Caki2 (cell line): ENCODE data around the gene GAS7. TPM values are rescaled to one million over a fixed set of nuclear protein-coding genes. Genes with fewer than 3 reads are reported as not detected.
"Not testable (repeated sequence)": the region's sequence is repeated elsewhere in the genome, so short reads cannot be mapped to it uniquely, and the experiment has no call there.

Source experiments
- DNase-seq: peaks from one replicate; pipeline ENCODE4 v3.0.0-alpha.2; 2015; ENCODE audit warnings: low read depth
- in situ Hi-C: cut with HindIII; loops from 2 replicates; pipeline ENCODE4 v1.10.0; 2016; ENCODE audit warnings: low sequenced_read_pairs, low pct_unique_long_range_greater_than_20kb, mixed read lengths
- total RNA-seq: library from RNA; depleted of rRNA; stranded (reverse); fragments of >200 nt; shearing (Covaris generic); gene quantifications from 2 replicates; pipeline ENCODE4 v1.2.3, GENCODE V29; 2014; ENCODE audit warnings: low replicate concordance

The GAS7 gene
- total RNA-seq, 1 experiment from 2014 or later = not detected

DNA sequence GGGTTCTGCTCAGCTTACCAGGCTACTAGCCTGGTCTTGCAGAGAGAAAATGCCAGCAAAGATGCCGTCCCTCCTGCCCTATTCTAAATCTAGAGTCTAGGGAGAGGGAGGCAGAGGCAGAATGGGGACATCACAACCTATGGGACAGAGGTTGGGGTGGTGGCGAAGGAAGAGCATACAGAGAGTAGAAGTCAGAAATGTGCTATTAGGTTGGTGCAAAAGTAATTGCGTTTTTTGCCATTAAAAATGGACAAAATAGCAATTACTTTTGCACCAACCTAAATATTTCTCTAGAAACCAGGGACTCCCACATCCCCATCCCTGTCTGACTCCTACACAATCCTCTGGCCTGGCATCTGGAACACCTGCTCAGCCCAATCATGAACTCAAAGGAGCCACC lies 127.7 kb downstream of the GAS7 start:
- no peak for DNase-seq
- in situ Hi-C loops = no loop called here

DNA sequence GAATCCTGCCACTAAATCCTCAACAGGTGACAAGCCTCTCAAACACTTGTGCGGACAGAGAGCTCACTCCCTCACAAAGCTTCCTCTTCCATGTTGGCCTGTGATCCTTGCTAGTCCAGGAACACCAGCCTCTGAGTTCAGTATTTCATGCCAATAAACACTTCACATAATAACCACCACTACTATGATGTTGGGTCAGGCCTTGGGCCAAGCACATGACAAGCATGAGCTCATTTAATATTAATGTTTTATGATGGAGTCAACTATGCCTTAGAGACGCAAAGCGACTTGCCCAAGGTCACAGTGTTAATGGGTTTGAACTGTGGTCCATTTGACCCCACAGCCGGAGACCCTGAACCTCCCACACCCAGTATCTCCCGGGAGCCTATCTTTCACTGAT lies 129.1 kb downstream of the GAS7 start:
- in situ Hi-C loops = no loop called here
- DNase-seq = no peak

DNA sequence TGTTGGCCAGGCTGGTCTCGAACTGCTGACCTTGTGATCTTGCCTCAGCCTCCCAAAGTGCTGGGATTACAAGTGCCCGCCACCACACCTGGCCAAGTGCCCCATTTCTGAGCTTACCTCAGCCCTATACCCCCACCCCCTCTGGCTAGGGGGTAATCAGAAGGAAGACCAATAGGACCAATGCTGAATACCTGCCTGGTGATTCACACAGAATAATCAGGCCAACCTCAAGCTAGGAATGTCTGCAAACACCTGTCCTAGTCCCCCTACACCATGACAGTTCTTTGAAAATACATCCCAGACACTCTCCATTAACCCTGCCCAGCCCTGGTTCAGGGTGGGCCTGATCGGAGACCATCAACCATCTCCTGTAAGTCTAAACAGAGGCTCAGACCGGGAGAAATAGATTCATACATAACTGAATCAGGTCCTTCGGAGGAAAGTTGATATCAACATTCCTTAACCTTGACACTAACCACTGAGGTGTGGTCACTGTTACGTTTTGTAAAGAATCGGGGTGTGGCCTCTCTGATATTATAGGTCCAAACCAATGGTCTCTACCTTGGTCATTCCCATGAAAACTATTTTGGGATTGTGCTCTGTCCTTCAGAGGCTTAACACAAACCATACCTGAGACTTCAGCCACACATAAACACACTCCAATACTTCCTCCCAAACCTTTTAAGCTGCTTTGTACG lies 130.8 kb downstream of the GAS7 start:
- DNase-seq = no peak

DNA sequence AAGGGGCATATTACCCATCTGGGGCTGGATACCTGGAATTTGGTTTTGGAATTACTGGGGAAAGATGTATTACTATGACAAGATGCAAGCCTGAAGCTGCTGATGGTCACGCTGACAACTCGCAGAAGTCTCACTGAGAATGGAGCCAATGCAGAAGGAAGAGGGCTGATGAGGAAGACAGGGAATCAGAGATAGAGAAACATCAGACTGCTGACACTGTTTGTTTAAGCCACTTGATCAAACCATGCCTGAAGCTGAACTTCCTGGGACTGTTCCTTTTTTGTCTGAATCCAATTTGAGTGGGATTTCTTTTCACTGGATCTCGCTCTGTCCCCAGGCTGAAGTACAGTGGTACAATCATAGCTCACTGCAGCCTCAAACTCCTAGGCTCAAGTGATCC lies 133.9 kb downstream of the GAS7 start:
- no peak for DNase-seq
- in situ Hi-C loops = no loop called here

More for the DNA sequence above, 130.8 kb downstream of the GAS7 start:
- in situ Hi-C loops = no loop called here

DNA sequence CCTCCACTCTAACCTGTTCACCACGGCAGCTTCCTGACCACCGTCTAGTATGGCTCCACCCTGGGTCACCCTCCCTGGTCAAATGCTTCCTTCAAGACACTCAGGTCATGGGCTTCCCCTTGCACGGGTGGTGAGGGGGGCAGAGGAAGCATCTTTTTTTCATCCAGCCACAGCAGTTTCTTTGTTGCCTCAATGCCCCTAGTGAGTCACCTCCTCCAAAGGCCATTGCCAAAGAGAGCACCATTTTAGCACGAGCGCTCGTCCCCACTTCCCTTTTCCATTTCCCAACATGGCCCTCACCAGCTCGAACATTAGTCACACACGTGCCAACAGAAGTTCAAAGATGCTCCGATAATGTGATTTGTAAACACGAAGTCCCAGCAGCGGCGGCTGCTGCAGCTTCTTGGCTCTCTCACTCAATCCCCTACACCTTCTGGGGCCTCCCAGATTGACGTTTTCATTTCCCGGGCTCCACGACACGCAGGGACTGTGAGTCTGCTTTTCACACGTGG lies 134.6 kb downstream of the GAS7 start:
- no peak for DNase-seq
- in situ Hi-C loops = no loop called here

DNA sequence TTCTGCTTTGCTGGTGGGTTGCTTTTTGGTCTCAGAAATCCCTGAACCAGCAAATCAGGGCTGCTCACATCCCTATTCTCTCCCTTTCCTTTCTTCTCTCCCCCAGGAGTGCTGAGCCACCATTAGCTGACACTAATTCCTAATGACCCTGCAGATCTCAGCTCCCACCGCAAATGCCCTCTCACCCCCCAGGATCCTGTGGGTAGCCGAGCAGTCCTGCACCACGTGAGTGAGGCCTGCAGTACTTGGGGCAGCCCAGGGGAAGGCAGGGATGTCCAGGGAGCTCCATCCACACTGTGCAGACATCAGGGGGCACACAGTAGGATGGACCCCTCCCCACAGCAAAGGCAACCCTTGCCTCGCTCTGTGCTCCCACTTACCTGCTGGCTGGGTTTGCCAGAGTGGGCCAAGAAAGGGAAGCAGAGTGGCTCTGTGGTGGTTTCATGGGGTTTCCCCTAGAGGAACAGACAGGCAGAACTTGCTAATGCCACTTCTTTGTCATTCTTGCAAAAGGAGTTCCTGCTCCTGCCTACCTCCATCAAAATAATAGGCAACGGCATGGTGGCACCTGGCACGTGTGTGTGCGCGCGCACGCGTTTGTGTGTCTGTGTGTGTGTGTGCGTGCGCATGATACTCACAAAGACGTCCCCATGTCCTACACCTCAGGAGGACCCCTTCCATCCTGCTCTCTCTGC lies 135.6 kb downstream of the GAS7 start:
- in situ Hi-C loops = no loop called here
- DNase-seq = no peak

DNA sequence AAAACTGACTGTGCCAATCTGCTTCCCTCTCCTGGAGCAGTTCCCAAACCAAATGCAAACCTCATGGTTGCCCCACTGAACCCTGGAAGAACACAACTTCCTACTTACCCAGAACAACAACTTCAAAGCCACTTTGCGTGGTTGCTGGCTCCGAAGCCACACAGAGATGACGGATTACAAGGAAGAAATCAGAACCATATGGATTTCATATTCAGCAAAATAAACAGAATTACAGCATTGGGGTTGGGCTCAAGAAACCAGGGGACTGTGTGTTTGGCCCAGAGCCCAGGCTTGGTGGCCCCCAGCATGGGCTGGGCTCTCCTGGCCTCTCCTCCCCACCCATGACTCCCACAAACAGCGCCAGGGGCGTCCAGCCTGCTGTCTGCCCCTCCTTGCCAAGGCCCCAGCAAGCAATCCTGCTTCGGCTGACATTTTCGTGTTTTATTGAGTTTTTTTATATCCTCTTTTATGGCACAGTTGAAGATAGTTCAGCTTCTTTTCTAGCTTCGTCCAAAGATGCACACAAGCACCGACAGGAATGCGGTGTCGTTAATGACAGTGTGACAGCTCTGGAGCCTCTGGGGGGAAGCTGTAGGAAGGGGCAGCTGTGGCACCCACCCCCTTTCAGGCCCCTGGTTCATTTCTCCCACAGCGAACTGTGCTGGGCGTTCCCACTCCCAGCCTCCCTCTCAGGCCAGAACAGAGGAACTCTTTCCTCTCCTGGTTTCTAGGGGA lies 137.1 kb downstream of the GAS7 start:
- no peak for DNase-seq
- in situ Hi-C loops = no loop called here

DNA sequence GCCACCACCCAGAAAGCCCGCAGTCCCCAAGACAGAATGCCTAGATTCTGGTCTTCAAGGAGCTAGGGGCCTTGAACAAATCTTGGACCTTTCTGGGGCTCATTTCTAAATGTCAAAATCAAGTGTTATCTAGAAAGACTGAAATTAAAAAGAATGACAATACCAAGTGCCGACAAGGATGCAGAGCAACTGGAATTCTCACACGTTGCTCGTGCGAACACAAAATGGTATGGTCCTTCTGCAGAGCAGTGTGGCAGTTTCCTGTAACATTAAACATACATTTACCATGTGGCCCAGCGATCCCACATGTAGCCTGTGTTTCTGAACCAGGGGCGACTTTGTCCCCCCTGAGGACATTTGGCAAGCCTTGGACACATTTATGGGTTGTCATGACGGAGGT lies 137.9 kb downstream of the GAS7 start:
- in situ Hi-C loops = no loop called here

DNA sequence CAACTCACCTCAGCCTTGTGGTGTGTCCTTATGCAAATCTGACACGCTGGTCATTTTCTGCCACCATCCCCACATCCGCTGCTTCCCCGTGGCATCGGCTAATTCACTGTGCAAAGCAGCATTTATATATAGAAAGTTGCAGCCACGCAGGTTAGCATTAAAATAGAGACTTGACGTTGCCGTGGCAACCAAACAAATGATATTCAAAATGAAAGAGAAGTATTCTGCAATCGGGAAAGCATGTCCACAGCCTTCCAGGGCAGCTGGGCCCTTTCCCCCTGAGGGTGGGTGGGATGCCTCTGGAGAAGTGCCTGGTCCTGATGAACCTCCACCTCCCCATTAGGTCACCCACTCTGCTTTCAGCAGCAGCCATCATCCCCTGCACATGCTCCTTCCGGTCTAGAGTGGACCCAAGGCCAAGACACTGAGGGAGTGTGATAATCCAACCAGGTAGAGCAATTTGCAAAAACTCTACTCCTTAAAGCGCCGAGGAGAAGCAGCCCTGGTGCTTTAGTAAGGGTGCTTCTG lies 138.7 kb downstream of the GAS7 start:
- in situ Hi-C loops = no loop called here
- no peak for DNase-seq

More for the DNA sequence above, 137.9 kb downstream of the GAS7 start:
- no peak for DNase-seq

DNA sequence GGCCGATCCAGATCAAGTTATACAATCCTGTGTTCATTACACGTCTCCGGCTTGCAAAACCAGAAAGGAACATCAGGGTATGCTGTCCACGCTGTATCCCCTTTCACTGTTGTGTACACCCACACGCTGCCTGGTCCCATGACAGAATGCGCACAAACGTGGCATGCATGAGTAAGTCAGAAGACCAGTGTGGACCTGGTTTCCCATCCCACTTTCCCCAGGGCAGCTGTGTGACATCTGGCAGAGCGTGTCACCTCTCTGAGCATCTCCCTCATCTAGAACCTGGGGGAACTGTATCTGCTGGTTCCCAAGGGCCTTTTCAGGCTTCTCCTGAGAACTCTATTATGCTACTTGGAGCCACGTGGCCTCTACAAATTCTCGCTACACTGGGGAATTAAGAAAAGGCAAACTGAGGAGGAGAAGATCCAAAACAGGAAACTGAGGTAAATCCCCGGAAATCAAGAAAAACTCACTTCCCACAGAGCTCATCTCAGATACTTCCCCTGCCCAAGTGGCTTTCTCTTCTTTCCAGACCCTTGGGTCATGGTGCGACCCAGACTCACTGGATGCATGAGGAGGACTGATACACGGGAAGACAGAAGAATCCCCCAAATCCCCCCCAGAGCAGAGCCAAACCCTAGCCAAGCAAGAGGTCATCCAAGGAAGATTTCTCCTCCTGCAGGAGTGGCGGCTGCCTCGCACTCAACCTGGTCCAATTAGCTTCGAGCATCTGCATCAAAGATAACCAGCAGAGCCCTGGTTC lies 139.3 kb downstream of the GAS7 start:
- in situ Hi-C loops = no loop called here

DNA sequence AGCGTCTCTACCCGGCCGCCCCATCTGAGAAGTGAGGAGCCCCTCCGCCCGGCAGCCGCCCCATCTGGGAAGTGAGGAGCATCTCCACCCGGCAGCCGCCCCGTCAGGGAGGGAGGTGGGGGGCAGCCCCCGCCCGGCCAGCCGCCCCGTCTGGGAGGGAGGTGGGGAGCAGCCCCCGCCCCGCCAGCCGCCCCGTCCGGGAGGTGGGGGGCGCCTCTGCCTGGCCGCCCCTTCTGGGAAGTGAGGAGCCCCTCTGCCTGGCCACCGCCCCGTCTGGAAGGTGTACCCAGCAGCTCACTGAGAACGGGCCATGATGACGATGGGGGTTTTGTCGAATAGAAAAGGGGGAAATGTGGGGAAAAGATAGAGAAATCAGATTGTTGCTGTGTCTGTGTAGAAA lies 140.9 kb downstream of the GAS7 start:
- in situ Hi-C loops = not testable (repeated sequence)

More for the DNA sequence above, 139.3 kb downstream of the GAS7 start:
- DNase-seq = no peak

DNA sequence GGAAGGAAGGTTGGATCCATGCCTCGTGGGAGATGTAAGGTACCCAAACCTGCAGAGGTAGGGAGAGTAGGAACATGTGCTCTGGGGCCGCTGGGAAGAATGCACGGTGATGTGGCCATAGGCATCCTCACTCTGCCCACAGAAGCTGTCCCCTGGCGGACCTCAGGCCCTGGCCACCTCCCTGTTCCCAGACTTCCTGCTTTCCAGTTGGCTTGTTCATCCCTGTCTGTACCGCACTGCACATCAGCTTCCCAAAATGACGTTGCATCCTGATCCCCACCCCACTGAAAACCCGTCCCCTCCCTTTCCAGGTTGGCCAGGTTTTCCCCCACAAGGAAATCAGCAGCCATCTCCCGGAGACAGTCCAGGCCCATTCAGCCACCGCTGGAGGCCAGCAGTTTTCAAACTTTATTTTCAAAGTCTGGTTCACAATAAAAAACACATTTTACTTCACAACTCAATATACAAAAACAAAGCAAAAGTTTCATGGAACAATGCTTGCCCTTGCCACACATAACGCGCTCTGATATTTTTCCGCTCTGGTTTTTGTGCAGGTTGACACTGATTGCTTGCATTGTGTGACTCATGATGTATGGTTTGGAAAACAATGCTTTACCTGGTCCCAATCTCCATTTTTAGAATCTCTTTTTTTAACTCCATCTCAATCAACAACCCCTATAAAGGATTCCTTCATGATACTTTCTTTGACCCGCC lies 143.0 kb downstream of the GAS7 start:
- in situ Hi-C loops = no loop called here
- no peak for DNase-seq

More for the DNA sequence above, 140.9 kb downstream of the GAS7 start:
- not testable (repeated sequence) for DNase-seq

DNA sequence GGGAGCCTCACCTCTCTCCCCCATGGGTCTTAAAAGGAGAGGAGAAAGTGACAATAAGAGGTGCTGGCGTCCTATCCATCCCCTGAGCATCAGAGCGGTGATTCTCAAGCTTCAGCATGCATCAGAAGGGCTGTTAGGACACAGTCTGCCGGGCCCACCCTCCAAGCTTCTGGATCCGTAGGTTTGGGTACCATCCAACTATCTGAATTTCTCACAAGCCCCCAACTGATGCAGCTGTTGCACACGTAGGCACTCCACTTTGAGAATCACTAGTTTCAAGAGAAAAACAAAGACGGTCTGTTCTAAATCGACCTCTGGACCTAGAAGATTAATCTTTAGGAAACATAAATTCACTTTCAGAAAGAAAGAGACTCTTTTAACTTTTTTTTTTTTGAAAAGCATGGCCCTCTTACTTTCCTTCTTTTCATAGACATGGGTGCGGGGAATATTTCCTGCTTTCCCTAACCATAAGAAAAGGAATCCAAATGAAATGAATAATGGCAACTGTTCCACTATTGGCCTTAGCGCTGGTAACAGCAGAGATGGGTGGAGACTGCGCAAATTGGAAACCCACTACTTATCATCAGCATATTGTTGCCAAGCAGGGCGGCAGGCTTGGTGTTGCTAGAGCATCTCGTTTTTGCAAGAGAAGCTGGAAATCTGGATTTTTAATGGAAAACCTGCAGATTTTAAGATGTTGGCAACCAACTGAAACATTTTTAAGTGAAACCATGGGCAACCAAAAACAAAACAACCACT lies 144.4 kb downstream of the GAS7 start:
- DNase-seq = no peak
- in situ Hi-C loops = no loop called here

DNA sequence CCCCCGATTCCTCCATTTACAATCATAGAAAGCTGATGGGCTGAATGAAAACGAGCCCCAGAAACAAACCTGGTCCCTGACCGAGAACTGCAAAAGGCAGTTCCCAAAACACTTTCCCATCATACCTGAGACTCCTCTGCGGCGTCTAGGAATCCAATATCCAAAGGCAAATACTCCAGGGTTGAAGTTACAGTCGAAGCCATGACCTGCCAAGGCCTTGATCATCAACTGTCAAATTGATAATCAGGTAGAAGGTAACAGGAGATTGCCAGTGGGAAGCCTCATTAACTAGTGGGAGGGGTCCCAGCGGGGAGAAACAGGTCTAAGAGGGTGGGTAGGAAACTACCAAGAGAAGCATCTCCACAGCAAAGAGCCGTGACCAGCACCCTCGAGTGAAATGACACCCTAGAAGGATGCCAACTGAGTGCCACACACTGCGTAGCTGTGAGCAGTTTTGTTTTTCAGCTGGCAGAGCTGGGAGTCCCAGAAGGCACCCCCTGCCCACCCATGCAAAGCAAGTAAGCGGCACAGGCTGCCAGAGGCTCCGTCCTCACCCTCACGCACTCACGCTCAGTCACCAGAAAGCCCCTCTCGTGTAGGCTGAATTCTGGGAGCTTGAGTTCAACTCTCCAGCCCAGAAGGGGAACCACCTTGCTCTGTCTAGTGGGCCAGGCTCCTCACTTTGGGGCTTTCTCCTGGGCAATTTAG lies 146.1 kb downstream of the GAS7 start:
- in situ Hi-C loops = no loop called here
- DNase-seq = no peak

DNA sequence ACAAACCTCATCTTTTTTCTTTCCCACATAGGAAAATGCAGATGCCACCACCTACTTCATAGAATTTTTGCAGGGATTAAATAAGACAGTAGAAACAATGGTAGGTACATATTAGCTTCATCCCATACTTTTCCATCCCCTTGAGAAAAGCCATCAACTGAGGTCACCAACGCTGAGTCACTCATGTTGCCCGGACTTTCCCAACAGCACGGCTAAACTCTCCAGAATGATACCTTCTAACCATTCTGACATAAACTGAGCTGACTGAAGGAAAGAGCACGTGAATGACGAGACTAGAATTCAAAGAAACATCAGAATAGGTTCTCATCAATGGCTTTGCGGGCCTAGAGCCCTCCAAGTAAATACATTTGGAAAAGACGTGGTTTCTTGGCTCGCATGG lies 147.3 kb downstream of the GAS7 start:
- no peak for DNase-seq
- in situ Hi-C loops = no loop called here

DNA sequence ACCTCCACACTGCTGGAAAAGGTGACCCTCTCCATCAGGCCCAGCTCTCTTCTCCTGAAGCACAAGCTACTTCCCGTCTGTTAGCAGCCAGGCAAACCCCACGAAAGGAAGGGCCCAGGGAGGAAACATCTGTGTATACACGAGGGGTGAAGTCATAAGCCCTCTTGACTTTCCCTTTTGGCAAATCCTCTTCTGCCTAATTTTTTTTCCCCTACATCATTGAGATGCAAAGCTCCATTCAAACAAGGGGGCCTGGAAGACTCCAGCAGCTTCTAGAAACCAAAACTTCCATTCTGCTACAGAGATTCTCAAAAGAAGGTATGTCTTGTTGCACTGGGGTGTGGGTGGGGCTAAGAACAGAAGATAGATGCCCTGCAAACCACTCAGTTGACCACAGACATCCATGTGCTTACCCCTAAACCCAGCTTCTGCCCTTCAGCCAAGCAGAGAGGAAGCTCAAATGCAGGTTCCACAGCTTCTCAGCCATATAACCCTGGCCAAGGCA lies 147.8 kb downstream of the GAS7 start:
- in situ Hi-C loops = no loop called here

More for the DNA sequence above, 147.8 kb downstream of the GAS7 start:
- no peak for DNase-seq
